CD4-positive, alpha-beta T cell treated with Interleukin-12 subunit alpha and Interleukin-12 subunit beta, for 1 hour (primary cell): ENCODE measurements around the gene RELN.

ENCODE experiments used
- DNase-seq: peaks from one replicate; pipeline ENCODE4 v3.0.0-alpha.2; 2020

RELN gene

GRCh38 chr7:103989785-103990767 is 618 bp upstream of the RELN start:
- no peak for DNase-seq

- DNase-seq, result no peak
Observed at GRCh38 chr7:103988468-103989199, 824 bp downstream of the RELN start.

- DNase-seq, result no peak
Observed at GRCh38 chr7:103987451-103987850, 2.0 kb downstream of the RELN start.

GRCh38 chr7:103985565-103986126 is 3.8 kb downstream of the RELN start:
- DNase-seq, result no peak

- no peak for DNase-seq
Observed at GRCh38 chr7:103984050-103984449, 5.4 kb downstream of the RELN start.

GRCh38 chr7:103983201-103983977 is 6.1 kb downstream of the RELN start:
- no peak for DNase-seq

- DNase-seq, result no peak
Observed at GRCh38 chr7:103981003-103981423, 8.4 kb downstream of the RELN start.

GRCh38 chr7:103972779-103973434 is 16.6 kb downstream of the RELN start:
- DNase-seq, result no peak

- DNase-seq, result no peak
Observed at GRCh38 chr7:103967401-103967800, 22.1 kb downstream of the RELN start.

- no peak for DNase-seq
Observed at GRCh38 chr7:103966593-103967277, 22.7 kb downstream of the RELN start.

- DNase-seq, result no peak
Observed at GRCh38 chr7:103964269-103964668, 25.2 kb downstream of the RELN start.

GRCh38 chr7:103962070-103962469 is 27.4 kb downstream of the RELN start:
- DNase-seq, result no peak

- DNase-seq, result no peak
Observed at GRCh38 chr7:103958284-103958818, 31.1 kb downstream of the RELN start.

GRCh38 chr7:103955985-103956384 is 33.5 kb downstream of the RELN start:
- no peak for DNase-seq

- DNase-seq, result no peak
Observed at GRCh38 chr7:103952408-103952807, 37.0 kb downstream of the RELN start.

- DNase-seq, result no peak
Observed at GRCh38 chr7:103951311-103951710, 38.1 kb downstream of the RELN start.

GRCh38 chr7:103949374-103949773 is 40.1 kb downstream of the RELN start:
- DNase-seq, result no peak

- no peak for DNase-seq
Observed at GRCh38 chr7:103947026-103947655, 42.3 kb downstream of the RELN start.

- no peak for DNase-seq
Observed at GRCh38 chr7:103944230-103944900, 45.1 kb downstream of the RELN start.

GRCh38 chr7:103941976-103942375 is 47.5 kb downstream of the RELN start:
- no peak for DNase-seq
